GM12878 (cell line): ENCODE measurements around the gene MTMR3. TPM values are rescaled to one million over a fixed set of nuclear protein-coding genes. Genes with fewer than 3 reads are reported as not detected.

Experiments used
- ATAC-seq: fragments of 200-7000 bp; cut with Tn5 transposase; 3 replicates; pipeline ENCODE4 v1.9.1; 2020; ENCODE audit warnings: mild to moderate bottlenecking, moderate library complexity
- BruUV-seq: library from RNA; stranded (reverse); fragments of 400-500 nt; replicated peaks from 2 replicates; lab custom pipeline; 2021; lab: Mats Ljungman, UMichigan
- CTCF ChIA-PET: fragments of 300-600 bp; sonication (Branson Sonifier 250); formaldehyde crosslinking; extraction: SDS; loops from one replicate; lab custom pipeline; 2021; ENCODE audit warnings: inconsistent platforms; lab: Yijun Ruan, JAX
- POLR2A ChIA-PET: fragments of 350-600 bp; formaldehyde crosslinking; extraction: SDS; loops from one replicate; lab custom pipeline; 2021; ENCODE audit warnings: inconsistent platforms; lab: Charles Lee
- RAD21 ChIA-PET: fragments of 300-600 bp; sonication (Branson Sonifier 250); formaldehyde crosslinking; loops from one replicate; lab custom pipeline; 2023; ENCODE audit warnings: antibody characterized with exemption; ENCODE audit not compliant: unreplicated experiment; lab: Charles Lee
- SMC1A ChIA-PET: fragments of 300-600 bp; sonication (Branson Sonifier 250); formaldehyde crosslinking; loops from one replicate; lab custom pipeline; 2023; ENCODE audit not compliant: unreplicated experiment, uncharacterized antibody; lab: Charles Lee
- DNase-seq: peaks from one replicate; pipeline ENCODE4 v3.0.0-alpha.2; 2011; ENCODE audit warnings: low read depth, low spot score
- FAIRE-seq: peaks from 3 replicates; lab custom pipeline; 2011; peaks lifted over from hg19 to GRCh38; lab: Jason Lieb, UNC
- H2AFZ ChIP-seq: 2 replicates; pipeline ENCODE4 v1.6.0; 2011; ENCODE audit warnings: low read depth, low read length, control low read depth; ENCODE audit not compliant: control insufficient read depth
- H3K27ac ChIP-seq: 2 replicates; pipeline ENCODE4 v1.5.1; 2011; ENCODE audit warnings: control low read depth; ENCODE audit not compliant: control insufficient read depth, insufficient read depth
- H3K27me3 ChIP-seq, 2 experiments: replicated peaks in 1 of 2; 2 replicates each; pipeline versions ENCODE4 v1.6.0 to v1.6.1; 2011; ENCODE audit warnings: low read length in 1 of 2; ENCODE audit not compliant: control insufficient read depth in 2 of 2, insufficient read depth in 2 of 2
- H3K36me3 ChIP-seq, 2 experiments: 2 replicates each; pipeline ENCODE4 v1.5.1; 2011; ENCODE audit warnings: low read length in 1 of 2; ENCODE audit not compliant: control insufficient read depth in 2 of 2, insufficient read depth in 2 of 2
- H3K4me1 ChIP-seq: 2 replicates; pipeline ENCODE4 v1.6.1; 2011; ENCODE audit warnings: mild to moderate bottlenecking, low read length, moderate library complexity, mixed read lengths; ENCODE audit not compliant: control insufficient read depth, insufficient read depth
- H3K4me2 ChIP-seq: 2 replicates; pipeline ENCODE4 v1.6.0; 2011; ENCODE audit warnings: control low read depth; ENCODE audit not compliant: control insufficient read depth, insufficient read depth
- H3K4me3 ChIP-seq: fragments of 200-600 bp; sonication (generic); 2 replicates; pipeline ENCODE4 v1.5.1; 2016
- H3K79me2 ChIP-seq: 2 replicates; pipeline ENCODE4 v1.6.0; 2011; ENCODE audit warnings: low read length; ENCODE audit not compliant: control insufficient read depth, insufficient read depth
- H3K9ac ChIP-seq: 2 replicates; pipeline ENCODE4 v1.8.0; 2011; ENCODE audit warnings: low read length, control low read depth, mixed read lengths; ENCODE audit not compliant: control insufficient read depth, insufficient read depth
- H3K9me3 ChIP-seq: replicated peaks from 3 replicates; pipeline ENCODE4 v1.5.1; 2011; ENCODE audit warnings: mild to moderate bottlenecking, low read length; ENCODE audit not compliant: control insufficient read depth, insufficient read depth
- H4K20me1 ChIP-seq: 2 replicates; pipeline ENCODE4 v1.6.0; 2011; ENCODE audit not compliant: control insufficient read depth, insufficient read depth
- BCL3 ChIP-seq: IDR thresholded peaks from 2 replicates; pipeline ENCODE4 v1.6.1; 2011; ENCODE audit warnings: borderline replicate concordance, low read depth, mild to moderate bottlenecking, moderate library complexity, low read length; ENCODE audit not compliant: insufficient read depth, poor library complexity, severe bottlenecking
- BRCA1 ChIP-seq: IDR thresholded peaks from 2 replicates; pipeline ENCODE4 v1.6.1; 2011; ENCODE audit warnings: low read depth, low read length, improper control_type of control experiment
- ELK1 ChIP-seq: IDR thresholded peaks from 2 replicates; pipeline ENCODE4 v1.6.1; 2012; ENCODE audit warnings: low read depth, low read length, improper control_type of control experiment
- KLF5 ChIP-seq: fragments of 450-650 bp; IDR thresholded peaks from 2 replicates; pipeline ENCODE4 v1.6.1; 2014; ENCODE audit warnings: mild to moderate bottlenecking; ENCODE audit not compliant: partially characterized antibody
- NBN ChIP-seq: fragments of 450-650 bp; IDR thresholded peaks from 2 replicates; pipeline ENCODE4 v1.6.1; 2016
- PAX5 ChIP-seq: IDR thresholded peaks from 2 replicates; pipeline ENCODE4 v1.6.1; 2011; ENCODE audit warnings: low read depth, low read length, borderline replicate concordance
- POLR2AphosphoS2 ChIP-seq: IDR thresholded peaks from 2 replicates; pipeline ENCODE4 v1.6.1; 2011; ENCODE audit warnings: low read depth, mild to moderate bottlenecking, low read length, improper control_type of control experiment, moderate library complexity
- RCOR1 ChIP-seq: conservative IDR thresholded peaks from 2 replicates; pipeline ENCODE4 v1.6.1; 2012; ENCODE audit warnings: low read depth, low read length, improper control_type of control experiment
- SKIL ChIP-seq: fragments of 450-650 bp; IDR thresholded peaks from 2 replicates; pipeline ENCODE4 v1.6.1; 2017; ENCODE audit warnings: mild to moderate bottlenecking, low read depth, inconsistent platforms; ENCODE audit not compliant: poor library complexity, severe bottlenecking
- TCF7 ChIP-seq: IDR thresholded peaks from 2 replicates; pipeline ENCODE4 v1.6.1; 2014; ENCODE audit warnings: antibody characterized with exemption, borderline replicate concordance
- in situ Hi-C: fragments of 300-500 bp; cut with MboI; formaldehyde crosslinking; loops from 9 replicates; pipeline ENCODE4 v1.14.3; 2018; ENCODE audit warnings: mixed read lengths
- intact Hi-C: fragments of 100-400 bp; cut with micrococcal nuclease; formaldehyde crosslinking; loops from one replicate; pipeline ENCODE4 v1.14.2; 2022; ENCODE audit not compliant: unreplicated experiment
- polyA plus RNA-seq, 11 experiments: library from polyadenylated mRNA; depleted of rRNA in 4 of 11; unstranded in 6 of 11; stranded (reverse) in 5 of 11; fragments of >200 nt; fragmentation: Nextera tagmentation in 4 of 11; fragmentation: Illumina TruSeq in 1 of 11; extraction: Ambion mirVana in 4 of 11; extraction: Trizol in 1 of 11; gene quantifications; 1 replicate in 1 of 11; 2 replicates in 10 of 11; pipeline versions ENCODE4 v1.2.1 to v1.2.3, GENCODE V29; 2011 to 2016; ENCODE audit warnings: inconsistent platforms in 2 of 11, missing spikeins in 2 of 11, low read depth in 1 of 11
- total RNA-seq, 4 experiments: library from RNA; depleted of rRNA in 3 of 4; stranded (reverse); fragments of >200 nt in 3 of 4; fragmentation: Illumina TruSeq in 1 of 4; extraction: Trizol in 1 of 4; gene quantifications; 2 replicates each; pipeline versions ENCODE4 v1.2.1 to v1.2.3, GENCODE V29; 2013 to 2021

Gene MTMR3
- total and polyA plus RNA-seq, 10 of the 15 experiments (the other 5 are each of a cell fraction or from before 2014, with no cell fraction given): 1.4 to 23.7 (median 10.6) TPM

GRCh38 chr22:30054764-30055069, 171.7 kb downstream of the MTMR3 start:
- in situ Hi-C loops: no loop called here
- ChIA-PET SMC1A (interaction anchor here (1.1 to 1.4 kb wide), 4 partner anchors 14 to 400 kb away, joined by 3 to 5 read pairs (median 4); no protein-coding TSS in a partner anchor), RAD21 (interaction anchor here (0.6 to 1.4 kb wide), 2 partner anchors 23 to 470 kb away, joined by 3 read pairs; no protein-coding TSS in a partner anchor), POLR2A (interaction anchor here (0.6 kb wide), 1 partner anchor 330 kb away, joined by 3 read pairs; no protein-coding TSS in a partner anchor), CTCF (interaction anchor here (1.0 to 1.2 kb wide), 2 partner anchors 32 to 418 kb away, joined by 3 to 4 read pairs; no protein-coding TSS in a partner anchor)
- ATAC-seq: no peak
- Histone ChIP-seq H2AFZ (no peak overlapping the region), H4K20me1 (no peaks in the 10 kb centered on the region), H3K9me3 (peaks cover 2% of the 10 kb centered on the region; the same call in 1 of the 3 replicates), H3K79me2 (no peaks in the 10 kb centered on the region), H3K9ac (no peak overlapping the region), H3K36me3 (no peaks in the 10 kb centered on the region), H3K27ac (no peak overlapping the region), H3K4me2 (no peak overlapping the region), H3K27me3 (no peaks in the 10 kb centered on the region), H3K4me1 (no peaks in the 10 kb centered on the region), H3K4me3 (no peak overlapping the region)
- intact Hi-C loops: no loop called here
- TF ChIP-seq KLF5 (no peak), BRCA1 (no peak), POLR2AphosphoS2 (no peak), SKIL (no peak), RCOR1 (no peak), PAX5 (no peak), BCL3 (no peak), ELK1 (no peak), NBN (no peak), TCF7 (no peak)
- FAIRE-seq: no peak
- no TSS peak for BruUV-seq
- no peak for DNase-seq
